Suprapubic skin (tissue), 4 donors: ENCODE results near the gene AVP. TPM values are rescaled to one million over a fixed set of nuclear protein-coding genes. Genes with fewer than 3 reads are reported as not detected.
"Not testable (repeated sequence)": the region's sequence is repeated elsewhere in the genome, so short reads cannot be mapped to it uniquely, and the experiment has no call there.

Source experiments
- DNase-seq, 2 donors: peaks; one replicate each; pipeline ENCODE4 v3.0.0-alpha.2; 2019; ENCODE audit warnings: low spot score in 2 of 2
- H3K27ac ChIP-seq: fragments of 200-600 bp; sonication (generic); one replicate; pipeline ENCODE4 v1.5.1; 2019
- H3K27me3 ChIP-seq: fragments of 200-600 bp; sonication (generic); one replicate; pipeline ENCODE4 v1.5.1; 2019
- H3K36me3 ChIP-seq: fragments of 200-600 bp; sonication (generic); one replicate; pipeline ENCODE4 v1.5.1; 2019
- H3K4me1 ChIP-seq: fragments of 200-600 bp; sonication (generic); one replicate; pipeline ENCODE4 v1.5.1; 2019
- H3K4me3 ChIP-seq: fragments of 200-600 bp; sonication (generic); one replicate; pipeline ENCODE4 v1.5.1; 2019; ENCODE audit warnings: mild to moderate bottlenecking
- H3K9me3 ChIP-seq: fragments of 200-600 bp; sonication (generic); one replicate; pipeline ENCODE4 v1.5.1; 2019
- CTCF ChIP-seq, 2 donors: fragments of 200-600 bp in 1 of 2; fragments of 450-650 bp in 1 of 2; sonication (generic) in 1 of 2; IDR thresholded peaks; one replicate each; pipeline ENCODE4 v1.5.1; 2016 to 2019; ENCODE audit warnings: antibody characterized with exemption in 2 of 2, mild to moderate bottlenecking in 1 of 2, moderate library complexity in 1 of 2
- EP300 ChIP-seq: sonication (generic); formaldehyde crosslinking; IDR thresholded peaks from one replicate; pipeline ENCODE4 v1.6.1; 2017; ENCODE audit warnings: antibody characterized with exemption
- POLR2A ChIP-seq, 2 donors: fragments of 450-650 bp; IDR thresholded peaks; one replicate each; pipeline ENCODE4 v1.6.1; 2017; ENCODE audit warnings: antibody characterized with exemption in 2 of 2, mild to moderate bottlenecking in 2 of 2, moderate library complexity in 2 of 2
- POLR2AphosphoS5 ChIP-seq, 3 donors: sonication (generic); formaldehyde crosslinking; IDR thresholded peaks; one replicate each; pipeline ENCODE4 v1.6.1; 2017; ENCODE audit warnings: antibody characterized with exemption in 3 of 3
- WGBS: methylation state at CpG from one replicate; pipeline ENCODE4 v1.1.5; 2018; 5-methylcytosine and 5-hydroxymethylcytosine counted together
- total RNA-seq, 4 donors: library from RNA; depleted of rRNA; stranded (reverse); fragments of >200 nt; gene quantifications; one replicate each; pipeline ENCODE4 v1.1.0, GENCODE V29; 2016

The AVP gene
- total RNA-seq, 4 donors from 2014 or later, result not detected

GRCh38 chr20:3081641-3082040, 2.9 kb downstream of the AVP start:
- whole genome bisulfite sequencing, result 88% methylated on average over 8 of the region's 11 CpGs
- Histone ChIP-seq H3K9me3 (no peaks in the 10 kb centered on the region), H3K27me3 (peaks cover 47% of the 10 kb centered on the region), H3K27ac (no peak overlapping the region), H3K4me3 (no peak overlapping the region), H3K4me1 (peaks cover 14% of the 10 kb centered on the region), H3K36me3 (no peaks in the 10 kb centered on the region)
- TF ChIP-seq POLR2A (IDR thresholded peaks at IDR 0.05) (no peak), CTCF (IDR thresholded peaks at IDR 0.05) (no peak), EP300 (no peak), POLR2AphosphoS5 (IDR thresholded peaks at IDR 0.05) (no peak)
- no peak for DNase-seq

- no peak for TF ChIP-seq POLR2A (IDR thresholded peaks at IDR 0.05)
- TF ChIP-seq CTCF (IDR thresholded peaks at IDR 0.05), result no peak
- no peak for TF ChIP-seq EP300
- no peak for TF ChIP-seq POLR2AphosphoS5 (IDR thresholded peaks at IDR 0.05)
- H3K36me3 ChIP-seq, result no peaks in the 10 kb centered on the region
Observed at GRCh38 chr20:3080939-3081388, 3.6 kb downstream of the AVP start.

DNA sequence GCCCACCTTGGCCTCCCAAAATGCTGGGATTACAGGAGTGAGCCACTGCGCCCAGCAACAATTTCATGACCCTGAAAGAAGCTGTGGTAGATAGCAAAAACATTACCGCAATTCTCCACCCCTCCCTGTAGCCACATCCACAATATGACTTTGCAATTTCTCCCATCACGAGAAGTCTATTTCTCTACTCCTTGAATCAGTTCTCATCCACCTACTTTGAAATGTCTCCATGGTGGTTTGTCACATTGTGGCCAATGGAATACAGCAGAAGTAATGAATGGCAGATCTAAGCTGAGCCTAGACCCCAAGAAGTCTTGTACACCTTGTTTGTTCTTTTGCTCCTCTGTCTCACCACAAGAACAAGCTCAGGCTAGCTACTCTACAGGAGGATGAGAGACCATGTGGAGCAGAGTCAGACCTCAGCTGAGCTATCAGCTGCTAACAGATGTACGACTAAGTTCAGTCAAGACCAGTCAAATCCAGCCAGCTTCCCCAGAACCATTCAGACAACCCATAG, 6.8 kb downstream of the AVP start:
- peaks cover 31% of the 10 kb centered on the region for H3K27me3 ChIP-seq
- H3K4me3 ChIP-seq, result no peak overlapping the region
- H3K36me3 ChIP-seq, result no peaks in the 10 kb centered on the region
- TF ChIP-seq CTCF (IDR thresholded peaks at IDR 0.05) (no peak), EP300 (no peak), POLR2A (IDR thresholded peaks at IDR 0.05) (no peak), POLR2AphosphoS5 (IDR thresholded peaks at IDR 0.05) (no peak)
- DNase-seq, result no peak
- peaks cover 7% of the 10 kb centered on the region for H3K4me1 ChIP-seq
- H3K27ac ChIP-seq, result no peak overlapping the region
- WGBS, result 94% methylated on average over 4 of the region's 4 CpGs
- no peaks in the 10 kb centered on the region for H3K9me3 ChIP-seq

More at GRCh38 chr20:3080939-3081388, 3.6 kb downstream of the AVP start:
- Histone ChIP-seq H3K9me3 (no peaks in the 10 kb centered on the region), H3K4me3 (no peak overlapping the region), H3K27me3 (peaks cover 47% of the 10 kb centered on the region), H3K27ac (no peak overlapping the region), H3K4me1 (peaks cover 14% of the 10 kb centered on the region)
- DNase-seq, result no peak
- WGBS, result 41% methylated on average over 5 of the region's 6 CpGs

- H3K36me3 ChIP-seq, H3K4me3 ChIP-seq, H3K27ac ChIP-seq, DNase-seq, H3K9me3 ChIP-seq: not testable (repeated sequence)
- H3K4me1 ChIP-seq, result peaks cover 16% of the 10 kb centered on the region
- H3K27me3 ChIP-seq, result peaks cover 26% of the 10 kb centered on the region
- WGBS, result 77% methylated on average over 6 of the region's 6 CpGs
Observed at GRCh38 chr20:3075315-3075714, 9.2 kb downstream of the AVP start.

DNA sequence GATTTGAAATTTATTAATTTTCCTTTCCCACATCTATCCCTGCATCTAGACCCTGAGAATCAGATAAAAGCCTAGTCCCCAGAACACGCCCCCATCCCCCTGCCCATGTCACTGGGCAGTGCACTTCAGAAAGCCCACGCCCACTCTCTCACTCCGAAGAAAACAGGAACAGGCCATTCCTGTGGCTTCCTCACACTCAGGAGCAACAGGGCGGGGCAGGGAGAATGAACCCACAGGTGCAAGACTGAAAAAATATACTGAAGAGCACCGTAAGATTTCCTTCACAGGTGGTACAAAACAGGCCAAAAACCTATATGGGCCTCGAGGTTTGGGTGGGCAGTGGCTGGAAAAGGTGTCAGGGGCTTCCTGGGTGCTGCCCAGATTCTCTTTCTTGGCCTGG, 9.7 kb downstream of the AVP start:
- Histone ChIP-seq H3K27me3 (peaks cover 24% of the 10 kb centered on the region), H3K4me1 (peaks cover 16% of the 10 kb centered on the region), H3K27ac (no peak overlapping the region), H3K9me3 (no peaks in the 10 kb centered on the region), H3K36me3 (no peaks in the 10 kb centered on the region), H3K4me3 (no peak overlapping the region)
- no peak for TF ChIP-seq POLR2A (IDR thresholded peaks at IDR 0.05)
- no peak for TF ChIP-seq CTCF (IDR thresholded peaks at IDR 0.05)
- no peak for TF ChIP-seq POLR2AphosphoS5 (IDR thresholded peaks at IDR 0.05)
- TF ChIP-seq EP300, result no peak
- DNase-seq, result no peak
- WGBS, result 64% methylated on average over 6 of the region's 6 CpGs

GRCh38 chr20:3073251-3073643, 11.3 kb downstream of the AVP start:
- 93% methylated on average over 8 of the region's 8 CpGs for WGBS

More at GRCh38 chr20:3073251-3073643, 11.3 kb downstream of the AVP start:
- H3K9me3 ChIP-seq, H3K27ac ChIP-seq, DNase-seq, H3K4me3 ChIP-seq, H3K36me3 ChIP-seq: not testable (repeated sequence)
- Histone ChIP-seq H3K27me3 (peaks cover 19% of the 10 kb centered on the region), H3K4me1 (peaks cover 18% of the 10 kb centered on the region)
